BLaER1 treated with 17β-estradiol and CSF1 and Interleukin-3, amounts not matched to agents 10 nM and 100 nM (cell line): ENCODE data around the gene SV2B.

Experiments
- H3K27ac ChIP-seq, 11 experiments: shearing (Covaris generic); formaldehyde crosslinking; 2 replicates each; pipeline ENCODE4 v1.8.1; 2022
- H3K27me3 ChIP-seq, 11 experiments: shearing (Covaris generic); formaldehyde crosslinking; 2 replicates each; pipeline ENCODE4 v1.8.1; 2022
- H3K36me3 ChIP-seq, 11 experiments: shearing (Covaris generic); formaldehyde crosslinking; 2 replicates each; pipeline ENCODE4 v1.8.1; 2022
- H3K4me1 ChIP-seq, 10 experiments: shearing (Covaris generic); formaldehyde crosslinking; 2 replicates each; pipeline ENCODE4 v1.8.1; 2022
- H3K4me2 ChIP-seq, 11 experiments: shearing (Covaris generic); formaldehyde crosslinking; 2 replicates each; pipeline ENCODE4 v1.8.1; 2022
- H3K4me3 ChIP-seq, 10 experiments: shearing (Covaris generic); formaldehyde crosslinking; 2 replicates each; pipeline ENCODE4 v1.8.1; 2022
- H3K9ac ChIP-seq, 11 experiments: shearing (Covaris generic); formaldehyde crosslinking; 2 replicates each; pipeline ENCODE4 v1.8.1; 2022
- H3K9me3 ChIP-seq, 11 experiments: shearing (Covaris generic); formaldehyde crosslinking; replicated peaks in 1 of 11; 2 replicates each; pipeline ENCODE4 v1.8.1; 2022
- H4K20me1 ChIP-seq, 11 experiments: shearing (Covaris generic); formaldehyde crosslinking; 2 replicates each; pipeline ENCODE4 v1.8.1; 2022
- Cebpa-rat ChIP-seq, 11 experiments: shearing (Covaris generic); IDR thresholded peaks; 2 replicates each; pipeline ENCODE4 v1.8.1; 2022

Gene SV2B

DNA sequence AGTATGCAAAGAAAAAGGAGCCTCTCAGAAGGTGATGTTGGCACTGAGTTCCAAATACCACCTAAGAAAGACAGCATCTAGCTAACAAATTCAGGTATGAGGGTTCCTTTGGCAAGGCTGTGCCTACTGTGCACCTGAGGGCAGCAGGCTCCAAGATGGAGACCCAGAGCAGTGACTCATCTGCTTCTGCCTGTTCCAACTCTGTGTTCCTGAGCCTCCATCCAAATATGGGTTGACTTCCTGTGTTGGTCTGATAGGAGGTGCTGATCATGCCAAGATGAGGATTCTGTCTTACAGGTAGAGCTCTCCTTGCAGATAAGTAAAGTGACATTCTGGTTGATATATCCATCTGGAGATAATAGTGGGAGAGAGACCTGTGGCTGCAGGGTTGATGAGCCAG, 26.0 kb downstream of the SV2B start:
- H3K4me1 ChIP-seq, result peaks cover 0 to 12% (median 7%) of the 10 kb centered on the region in 10 experiments; a peak in 11 of 20 replicates
- H3K4me2 ChIP-seq, result no peak overlapping the region
- no peaks in the 10 kb centered on the region for H4K20me1 ChIP-seq
- no peaks in the 10 kb centered on the region for H3K36me3 ChIP-seq
- no peak overlapping the region for H3K4me3 ChIP-seq
- no peak for TF ChIP-seq Cebpa-rat (IDR thresholded peaks at IDR 0.05)
- no peak overlapping the region for H3K9ac ChIP-seq
- H3K27ac ChIP-seq, result no peak overlapping the region
- no peaks in the 10 kb centered on the region for H3K9me3 ChIP-seq
- H3K27me3 ChIP-seq, result peaks cover 0 to 8% (median 0%) of the 10 kb centered on the region in 11 experiments; a peak in 6 of 22 replicates

DNA sequence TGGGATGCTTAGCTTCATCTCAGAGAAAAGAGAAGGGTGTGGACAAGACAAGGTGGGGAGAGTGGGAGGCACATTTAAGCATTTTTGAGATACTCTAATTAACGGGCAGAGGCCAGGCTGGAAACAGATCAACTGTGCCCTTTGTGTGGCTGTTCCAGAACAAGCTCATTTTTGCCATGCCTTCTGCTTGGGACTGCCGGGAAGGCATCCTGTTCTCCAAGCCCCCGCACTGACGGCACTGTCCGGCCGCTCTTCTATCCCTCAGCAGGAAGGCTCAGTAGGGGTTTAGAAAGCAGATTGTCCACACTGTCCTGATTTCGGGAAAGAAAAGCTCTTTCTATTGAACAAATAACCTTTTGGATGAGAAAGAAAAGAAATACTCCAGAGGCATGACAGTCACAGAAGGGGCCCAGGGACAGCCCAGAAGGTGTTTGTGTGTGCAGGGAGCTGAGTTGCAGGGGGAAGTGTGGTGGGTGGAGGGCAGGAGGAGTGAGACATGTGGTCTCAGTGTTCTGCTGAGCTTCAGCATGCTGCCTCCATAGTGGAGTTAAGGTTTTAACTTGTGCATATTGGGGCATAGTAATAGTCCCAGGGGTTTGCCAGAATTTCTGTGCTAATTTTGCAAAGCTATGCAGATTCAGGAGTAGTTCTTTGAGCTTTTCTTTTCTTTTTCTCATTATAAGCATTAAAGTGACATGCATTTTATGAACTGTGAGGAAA, 27.3 kb downstream of the SV2B start:
- H4K20me1 ChIP-seq, result no peaks in the 10 kb centered on the region
- peaks cover 0 to 8% (median 0%) of the 10 kb centered on the region in 11 experiments; a peak in 6 of 22 replicates for H3K27me3 ChIP-seq
- H3K4me2 ChIP-seq, result no peak overlapping the region
- no peaks in the 10 kb centered on the region for H3K9me3 ChIP-seq
- H3K9ac ChIP-seq, result no peak overlapping the region
- H3K27ac ChIP-seq, result no peak overlapping the region
- no peak overlapping the region for H3K4me3 ChIP-seq
- H3K4me1 ChIP-seq, result peaks cover 0 to 12% (median 7%) of the 10 kb centered on the region in 10 experiments; a peak in 11 of 20 replicates
- no peaks in the 10 kb centered on the region for H3K36me3 ChIP-seq
- TF ChIP-seq Cebpa-rat (IDR thresholded peaks at IDR 0.05), result no peak

DNA sequence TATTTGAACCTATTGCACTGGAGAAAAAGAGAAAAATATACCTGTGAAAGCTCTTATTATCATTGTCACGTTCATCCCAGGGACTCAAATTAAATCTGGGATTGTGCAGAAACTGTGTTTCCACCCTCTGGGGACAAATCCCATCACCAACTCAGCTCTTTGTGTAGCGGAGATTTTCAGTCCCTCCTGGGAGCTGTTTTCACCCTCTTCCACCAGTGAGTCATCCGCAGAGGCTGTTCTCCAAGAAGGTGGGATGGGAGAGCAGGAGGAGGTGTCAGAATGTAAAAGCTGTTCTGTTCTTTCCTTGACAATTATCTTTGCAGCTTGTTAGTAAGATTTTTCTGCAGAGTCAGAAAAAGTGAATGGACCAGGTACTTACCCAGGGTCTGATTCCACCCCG, 28.0 kb downstream of the SV2B start:
- no peak overlapping the region for H3K4me2 ChIP-seq
- no peaks in the 10 kb centered on the region for H3K9me3 ChIP-seq
- no peak overlapping the region for H3K4me3 ChIP-seq
- no peaks in the 10 kb centered on the region for H4K20me1 ChIP-seq
- H3K36me3 ChIP-seq, result no peaks in the 10 kb centered on the region
- peaks cover 0 to 8% (median 0%) of the 10 kb centered on the region in 11 experiments; a peak in 6 of 22 replicates for H3K27me3 ChIP-seq
- peaks cover 0 to 12% (median 7%) of the 10 kb centered on the region in 10 experiments; a peak in 11 of 20 replicates for H3K4me1 ChIP-seq
- no peak overlapping the region for H3K9ac ChIP-seq
- H3K27ac ChIP-seq, result no peak overlapping the region
- TF ChIP-seq Cebpa-rat (IDR thresholded peaks at IDR 0.05), result no peak

DNA sequence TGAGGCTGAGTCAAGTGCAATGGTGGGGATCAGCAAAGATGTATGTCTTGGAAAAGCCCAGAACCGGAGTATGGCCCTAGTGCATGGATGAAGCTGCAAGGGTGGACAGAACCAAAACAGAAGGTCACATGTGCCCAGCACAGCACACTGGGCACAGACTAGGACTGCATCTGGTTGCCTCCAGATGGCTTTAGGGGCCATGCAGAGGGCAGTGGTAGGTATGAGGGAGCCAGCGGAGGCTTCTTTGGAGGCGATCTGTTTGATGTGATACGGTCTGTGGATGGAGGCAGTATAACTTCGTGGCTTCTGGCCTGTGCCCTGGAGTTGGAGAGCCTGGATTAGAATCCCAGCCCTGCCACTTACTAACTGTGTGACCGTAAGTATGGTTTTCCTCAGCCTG, 29.4 kb downstream of the SV2B start:
- Histone ChIP-seq H4K20me1 (no peaks in the 10 kb centered on the region), H3K4me3 (no peak overlapping the region), H3K4me1 (peaks cover 0 to 2% (median 0%) of the 10 kb centered on the region in 10 experiments; a peak in 4 of 20 replicates), H3K27me3 (peaks cover 0 to 8% (median 0%) of the 10 kb centered on the region in 11 experiments; a peak in 6 of 22 replicates), H3K9me3 (no peaks in the 10 kb centered on the region), H3K9ac (no peak overlapping the region), H3K36me3 (no peaks in the 10 kb centered on the region), H3K4me2 (no peak overlapping the region), H3K27ac (no peak overlapping the region)
- TF ChIP-seq Cebpa-rat (IDR thresholded peaks at IDR 0.05), result no peak

DNA sequence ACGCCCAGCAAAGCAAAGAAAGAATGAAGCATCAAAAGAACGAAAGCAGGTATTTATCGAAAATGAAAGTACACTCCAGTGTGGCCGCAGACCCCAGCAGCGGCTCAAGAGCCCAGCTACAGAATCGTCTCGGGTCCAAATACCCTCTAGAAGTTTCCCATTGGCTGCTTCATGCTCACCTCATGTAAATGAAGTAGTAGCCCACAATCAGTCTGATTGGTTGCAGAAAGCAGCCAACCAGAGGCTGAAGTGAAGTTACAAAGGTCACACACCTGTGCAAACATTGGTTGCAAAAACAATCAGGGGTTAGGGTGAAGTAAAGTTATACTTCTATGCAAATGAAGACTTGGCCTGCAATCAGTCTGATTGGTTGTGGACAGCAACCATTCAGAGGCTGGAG, 32.0 kb downstream of the SV2B start:
- H3K9me3 ChIP-seq, result no peaks in the 10 kb centered on the region
- H3K27ac ChIP-seq, result no peak overlapping the region
- H3K36me3 ChIP-seq, result no peaks in the 10 kb centered on the region
- peaks cover 0 to 6% (median 0%) of the 10 kb centered on the region in 11 experiments; a peak in 6 of 22 replicates for H3K27me3 ChIP-seq
- no peaks in the 10 kb centered on the region for H4K20me1 ChIP-seq
- no peak overlapping the region for H3K4me3 ChIP-seq
- H3K9ac ChIP-seq, result no peak overlapping the region
- H3K4me2 ChIP-seq, result no peak overlapping the region
- no peaks in the 10 kb centered on the region for H3K4me1 ChIP-seq
- no peak for TF ChIP-seq Cebpa-rat (IDR thresholded peaks at IDR 0.05)

DNA sequence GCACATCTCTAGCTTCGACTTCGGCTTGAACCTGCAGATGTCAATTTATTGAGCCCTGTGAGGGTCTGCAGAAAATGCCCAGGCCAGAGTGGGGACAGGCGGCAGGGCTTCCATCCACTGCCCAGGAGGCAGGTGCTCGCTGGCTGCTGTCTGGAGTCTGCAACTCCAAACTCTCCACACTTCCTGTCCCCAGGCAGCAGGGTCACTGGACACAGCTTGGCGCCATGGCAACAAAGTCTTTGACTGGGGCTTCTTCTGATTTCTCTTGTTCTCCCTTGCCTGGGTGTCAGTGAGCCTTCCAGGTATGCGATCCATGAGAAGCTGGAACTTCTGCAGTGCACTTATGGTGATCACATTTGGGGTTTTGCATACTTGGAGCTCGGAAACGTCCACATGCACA, 33.5 kb downstream of the SV2B start:
- Histone ChIP-seq H3K9ac (no peak overlapping the region), H3K27ac (no peak overlapping the region), H4K20me1 (no peaks in the 10 kb centered on the region), H3K4me3 (no peak overlapping the region), H3K4me2 (no peak overlapping the region), H3K36me3 (no peaks in the 10 kb centered on the region), H3K9me3 (peaks cover 0 to 5% (median 0%) of the 10 kb centered on the region in 11 experiments; a peak in 2 of 22 replicates), H3K27me3 (no peaks in the 10 kb centered on the region), H3K4me1 (no peaks in the 10 kb centered on the region)
- no peak for TF ChIP-seq Cebpa-rat (IDR thresholded peaks at IDR 0.05)

DNA sequence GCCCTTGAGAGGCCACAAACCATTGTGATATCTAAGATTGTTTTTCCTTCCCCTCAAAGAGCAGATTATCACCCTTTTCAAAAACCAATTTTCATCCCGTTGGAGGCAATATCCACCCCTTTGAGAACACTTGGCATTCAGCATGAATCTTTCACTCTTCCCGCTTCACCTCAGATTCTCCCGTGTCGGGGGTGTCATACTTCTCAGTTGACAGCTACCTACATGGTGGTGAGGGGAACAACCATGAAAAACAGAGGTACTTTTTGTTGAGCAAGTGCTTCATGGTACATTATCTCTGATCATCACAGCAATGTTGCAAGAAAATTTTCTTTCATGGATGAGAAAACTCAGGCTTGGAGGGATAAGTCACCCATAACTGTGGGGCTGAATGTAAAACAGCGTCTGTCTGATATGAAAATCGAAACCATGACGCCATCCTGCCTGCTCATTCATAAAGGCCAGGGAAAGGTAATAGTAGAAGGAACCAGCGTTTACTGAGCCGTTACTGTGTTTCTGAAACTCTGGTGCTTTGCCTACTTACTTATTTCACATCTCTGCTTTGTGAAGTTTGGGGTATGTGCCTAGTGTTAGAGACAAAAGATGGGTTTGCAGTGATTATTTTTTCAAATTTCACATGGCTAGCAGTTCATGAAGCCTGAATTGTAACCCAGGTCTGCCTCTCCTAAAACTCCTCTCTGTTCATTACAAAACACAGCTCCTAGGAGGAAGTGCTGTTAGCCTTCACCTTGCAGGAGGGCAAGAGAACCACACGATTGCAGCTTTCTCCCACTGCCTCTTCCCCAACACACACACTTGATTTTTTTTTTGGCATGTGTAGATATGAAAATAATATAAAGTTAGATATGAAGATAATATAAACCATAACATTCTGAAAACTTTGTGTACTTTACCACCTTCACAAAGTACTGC, 35.4 kb downstream of the SV2B start:
- Histone ChIP-seq H3K27me3 (no peaks in the 10 kb centered on the region), H3K9me3 (peaks cover 0 to 5% (median 0%) of the 10 kb centered on the region in 11 experiments; a peak in 2 of 22 replicates), H3K27ac (no peak overlapping the region), H3K9ac (no peak overlapping the region), H3K36me3 (no peaks in the 10 kb centered on the region), H3K4me3 (no peak overlapping the region), H3K4me1 (no peaks in the 10 kb centered on the region), H4K20me1 (no peaks in the 10 kb centered on the region), H3K4me2 (no peak overlapping the region)
- TF ChIP-seq Cebpa-rat (IDR thresholded peaks at IDR 0.05), result no peak

DNA sequence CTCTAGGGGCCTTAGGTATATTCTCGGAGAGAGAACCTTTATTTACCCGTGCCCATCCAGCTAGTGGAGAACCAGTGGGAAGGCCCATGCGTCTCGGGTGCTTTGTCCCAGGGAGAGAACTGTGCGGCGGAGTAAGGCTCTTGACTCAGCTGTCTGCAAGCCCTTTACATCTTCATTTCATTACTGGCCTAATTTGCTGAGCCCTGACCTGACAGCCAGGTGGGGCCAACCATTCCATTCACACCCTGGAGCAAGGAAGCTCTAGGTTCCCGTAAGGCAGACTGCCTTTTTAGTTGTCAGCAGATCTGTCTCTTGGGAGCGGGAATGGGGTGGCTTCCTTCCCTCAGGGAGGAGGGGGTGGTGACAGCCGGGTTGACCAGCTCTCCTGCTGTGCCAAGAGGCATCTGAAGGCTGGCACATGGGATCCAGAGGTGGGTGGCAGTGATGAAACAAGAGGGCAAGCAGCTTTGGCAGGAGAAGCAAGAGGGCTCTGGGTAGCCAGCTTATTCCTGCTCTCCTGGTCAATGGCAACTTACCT, 36.4 kb downstream of the SV2B start:
- no peak for TF ChIP-seq Cebpa-rat (IDR thresholded peaks at IDR 0.05)
- Histone ChIP-seq H4K20me1 (no peaks in the 10 kb centered on the region), H3K4me1 (no peaks in the 10 kb centered on the region), H3K36me3 (no peaks in the 10 kb centered on the region), H3K27me3 (no peaks in the 10 kb centered on the region), H3K9me3 (peaks cover 0 to 5% (median 0%) of the 10 kb centered on the region in 11 experiments; a peak in 2 of 22 replicates), H3K4me2 (no peak overlapping the region), H3K27ac (no peak overlapping the region), H3K9ac (no peak overlapping the region), H3K4me3 (no peak overlapping the region)

DNA sequence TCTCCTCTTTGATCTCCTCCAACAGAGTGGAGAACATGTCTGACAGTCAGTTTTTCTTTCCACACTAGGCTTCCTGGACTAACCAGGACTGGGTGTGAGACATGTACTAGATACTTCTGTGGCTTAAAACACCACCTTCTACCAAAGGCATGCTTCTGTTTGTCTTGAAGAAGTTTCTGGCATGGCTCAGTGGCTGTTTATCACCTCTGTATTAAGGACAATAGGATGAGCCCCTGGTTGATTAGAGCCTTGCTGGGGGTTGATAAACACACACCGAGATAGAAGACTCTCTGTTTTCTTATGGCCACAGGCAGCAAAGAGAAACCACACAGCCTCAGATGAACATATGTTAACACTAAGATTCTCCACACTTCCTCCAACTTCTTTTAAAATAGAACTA, 40.5 kb downstream of the SV2B start:
- Histone ChIP-seq H3K4me2 (no peak overlapping the region), H3K27ac (no peak overlapping the region), H3K36me3 (no peaks in the 10 kb centered on the region), H3K9ac (no peak overlapping the region), H4K20me1 (no peaks in the 10 kb centered on the region), H3K27me3 (no peaks in the 10 kb centered on the region), H3K4me3 (no peak overlapping the region), H3K9me3 (peaks cover 0 to 5% (median 0%) of the 10 kb centered on the region in 11 experiments; a peak in 2 of 22 replicates), H3K4me1 (no peaks in the 10 kb centered on the region; a peak in 1 of 20 replicates)
- TF ChIP-seq Cebpa-rat (IDR thresholded peaks at IDR 0.05), result no peak
